Sciatic nerve (tissue), 2 donors: ENCODE measurements around the gene DTL. TPM values are rescaled to one million over a fixed set of nuclear protein-coding genes. Genes with fewer than 3 reads are reported as not detected.

Source experiments
- ATAC-seq: fragments of 200-7000 bp; cut with Tn5 transposase; one replicate; pipeline ENCODE4 v1.9.1; 2020; ENCODE audit warnings: mild to moderate bottlenecking, moderate library complexity
- DNase-seq: peaks from one replicate; pipeline ENCODE4 v3.0.0-alpha.2; 2020; ENCODE audit warnings: low spot score
- intact Hi-C: fragments of 100-400 bp; cut with DNase I; formaldehyde crosslinking; loops from one replicate; pipeline ENCODE4 v1.14.2; 2022
- total RNA-seq: library from RNA; stranded (reverse); fragmentation: NEBNext Ultra II Directional; extraction: Animal tissue kit (Norgen Biotek cat#: 25700); gene quantifications from one replicate; pipeline ENCODE4 v1.2.1, GENCODE V29; 2021
- donor health status: DM: no; HTN: no; CAD: no.
- donor health status: DM: no; HTN: no; CAD: no.

Gene DTL
- total RNA-seq, 1 donor from 2014 or later: 0.71 TPM

GRCh38 chr1:212118167-212118871, 82.8 kb downstream of the DTL start:
- intact Hi-C loops: no loop called here
- DNase-seq: no peak
- no peak for ATAC-seq

- DNase-seq (no peak), ATAC-seq (no peak)
- intact Hi-C loops: no loop called here
Measured at GRCh38 chr1:212118872-212119260, 83.3 kb downstream of the DTL start.

GRCh38 chr1:212119397-212119837, 83.9 kb downstream of the DTL start:
- ATAC-seq: no peak
- intact Hi-C loops: no loop called here
- DNase-seq: no peak

- no peak for DNase-seq
- intact Hi-C loops: no loop called here
- no peak for ATAC-seq
Measured at GRCh38 chr1:212119863-212120262, 84.3 kb downstream of the DTL start.

GRCh38 chr1:212121779-212122178, 86.2 kb downstream of the DTL start:
- intact Hi-C loops: no loop called here
- no peak for DNase-seq
- no peak for ATAC-seq

- DNase-seq (no peak), ATAC-seq (no peak)
- intact Hi-C loops: no loop called here
Measured at GRCh38 chr1:212124690-212125582, 89.4 kb downstream of the DTL start.

- intact Hi-C loops: no loop called here
- ATAC-seq: no peak
Measured at GRCh38 chr1:212125654-212126053, 90.1 kb downstream of the DTL start.

GRCh38 chr1:212127221-212127620, 91.7 kb downstream of the DTL start:
- intact Hi-C loops: no loop called here

More at GRCh38 chr1:212125654-212126053, 90.1 kb downstream of the DTL start:
- no peak for DNase-seq

GRCh38 chr1:212129781-212130180, 94.2 kb downstream of the DTL start:
- ATAC-seq (no peak), DNase-seq (no peak)
- intact Hi-C loops: no loop called here

More at GRCh38 chr1:212127221-212127620, 91.7 kb downstream of the DTL start:
- no peak for ATAC-seq
- no peak for DNase-seq

- DNase-seq (no peak), ATAC-seq (no peak)
- intact Hi-C loops: no loop called here
Measured at GRCh38 chr1:212132025-212132424, 96.5 kb downstream of the DTL start.

GRCh38 chr1:212133319-212133718, 97.8 kb downstream of the DTL start:
- intact Hi-C loops: no loop called here
- DNase-seq: no peak
- ATAC-seq: no peak

- intact Hi-C loops: no loop called here
- ATAC-seq (no peak), DNase-seq (no peak)
Measured at GRCh38 chr1:212135166-212135565, 99.6 kb downstream of the DTL start.

GRCh38 chr1:212137854-212138253, 102.3 kb downstream of the DTL start:
- ATAC-seq (no peak), DNase-seq (no peak)
- intact Hi-C loops: no loop called here

- peak; percentile 48 for ATAC-seq
- intact Hi-C loops: no loop called here
- no peak for DNase-seq
Measured at GRCh38 chr1:212138457-212138856, 102.9 kb downstream of the DTL start.

- intact Hi-C loops: no loop called here
- DNase-seq: no peak
- no peak for ATAC-seq
Measured at GRCh38 chr1:212139526-212140135, 104.1 kb downstream of the DTL start.

- DNase-seq (no peak), ATAC-seq (no peak)
- intact Hi-C loops: no loop called here
Measured at GRCh38 chr1:212141404-212141803, 105.9 kb downstream of the DTL start.

GRCh38 chr1:212142883-212143530, 107.5 kb downstream of the DTL start:
- ATAC-seq (no peak), DNase-seq (no peak)
- intact Hi-C loops: no loop called here

- ATAC-seq (peak; percentile 77), DNase-seq (no peak)
- intact Hi-C loops: no loop called here
Measured at GRCh38 chr1:212147581-212148033, 112.1 kb downstream of the DTL start.

- ATAC-seq (no peak), DNase-seq (no peak)
- intact Hi-C loops: no loop called here
Measured at GRCh38 chr1:212149566-212149965, 114.0 kb downstream of the DTL start.
